Endothelial cell of umbilical vein (primary cell): Measurements from ENCODE around the gene ARHGEF38. TPM values are rescaled to one million over a fixed set of nuclear protein-coding genes. Genes with fewer than 3 reads are reported as not detected.

Experiments
- polyA plus RNA-seq, 4 experiments: library from polyadenylated mRNA; depleted of rRNA in 3 of 4; stranded (reverse) in 3 of 4; unstranded in 1 of 4; fragments of >200 nt; gene quantifications; 2 replicates each; pipeline versions ENCODE4 v1.2.1 to v1.2.3, GENCODE V29; 2011 to 2012; ENCODE audit warnings: missing spikeins in 1 of 4
- small RNA-seq: library from RNA; depleted of rRNA; stranded (forward); fragments of <200 nt; gene quantifications from one replicate; pipeline ENCODE3, GENCODE V24; 2012; ENCODE audit warnings: low replicate concordance, low read depth; ENCODE audit not compliant: insufficient read depth, insufficient read length
- total RNA-seq: library from RNA; stranded (reverse); gene quantifications from 2 replicates; pipeline ENCODE4 v1.2.3, GENCODE V29; 2021

ARHGEF38 gene
- total and polyA plus RNA-seq, 2 donors (not counting 3 experiments of a cell fraction or from before 2014, with no cell fraction given): not detected

Small RNAs within 50 kb of the gene (small RNA-seq; reads per million reads assigned to genes)
- not detected for gene ATP5F1EP1

Other genes starting within 250 kb of the ARHGEF38 start
- gene PPA2, start 78.6 kb upstream of the ARHGEF38 start, total RNA-seq: 58.7 and 72.8 TPM in 2 replicates
- gene PPA2, start 78.6 kb upstream of the ARHGEF38 start, polyA plus RNA-seq: 16.9 and 30.4 TPM in 2 replicates
- gene INTS12, start 156.1 kb downstream of the ARHGEF38 start, total RNA-seq: 19.5 and 19.7 TPM in 2 replicates
- 18.3 and 20.9 TPM in 2 replicates for gene INTS12, start 156.1 kb downstream of the ARHGEF38 start, polyA plus RNA-seq
- gene GSTCD, start 156.2 kb downstream of the ARHGEF38 start, total RNA-seq: 11.3 and 13.1 TPM in 2 replicates
- 2.4 and 3.3 TPM in 2 replicates for gene GSTCD, start 156.2 kb downstream of the ARHGEF38 start, polyA plus RNA-seq